ENCODE measurements around the gene GNB1. TPM values are rescaled to one million over a fixed set of nuclear protein-coding genes. Genes with fewer than 3 reads are reported as not detected.
"Not testable (repeated sequence)": the region's sequence is repeated elsewhere in the genome, so short reads cannot be mapped to it uniquely, and the experiment has no call there.

GNB1 gene
- polyA plus RNA-seq, 1 donor: 269 TPM

DNA sequence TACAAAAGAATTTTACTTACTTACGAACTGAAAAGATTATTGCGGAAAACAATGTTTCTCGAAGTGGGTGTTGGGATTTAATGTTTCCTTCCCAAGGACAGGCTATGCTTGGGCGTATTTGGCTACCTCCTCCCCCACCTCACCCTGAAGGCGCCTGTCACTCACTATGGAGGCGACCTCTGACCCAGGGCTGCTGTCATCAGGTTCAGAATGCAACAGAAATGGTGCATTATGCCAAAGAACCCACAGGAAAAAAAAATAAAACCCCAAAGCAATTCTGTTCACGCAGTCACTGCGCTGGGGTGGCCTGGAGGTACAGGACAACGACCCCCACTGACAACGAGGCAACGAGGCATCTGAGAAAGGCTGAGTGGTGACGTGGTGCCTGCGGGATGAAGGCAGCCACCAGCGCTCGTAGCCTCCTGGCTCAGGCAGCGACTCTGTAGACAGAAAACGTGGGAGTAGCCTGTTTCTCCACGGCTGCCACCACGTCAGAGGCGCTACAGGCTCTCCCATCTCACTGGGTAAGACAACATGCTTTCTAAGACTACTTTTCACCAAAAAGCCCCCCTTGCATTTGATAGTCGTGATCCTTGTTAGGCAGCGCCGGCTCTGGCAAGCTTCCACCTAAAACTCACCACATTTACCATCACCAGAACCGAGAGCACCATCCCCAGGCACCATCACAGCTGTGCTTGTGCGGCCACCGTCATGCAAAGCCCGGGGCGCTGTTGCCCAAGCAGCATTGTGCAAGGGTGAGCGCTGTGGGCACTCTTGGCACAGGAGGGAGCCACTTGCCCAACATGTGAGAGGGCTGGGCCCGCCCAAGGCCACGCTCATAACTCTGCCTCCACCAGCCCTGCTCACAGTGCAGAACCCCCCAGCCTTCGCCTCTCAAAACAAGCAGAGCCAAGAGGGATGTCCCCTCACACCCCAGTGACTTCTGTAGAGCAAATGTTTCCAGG, 126.9 kb downstream of the GNB1 start:
- no peak for DNase-seq

DNA sequence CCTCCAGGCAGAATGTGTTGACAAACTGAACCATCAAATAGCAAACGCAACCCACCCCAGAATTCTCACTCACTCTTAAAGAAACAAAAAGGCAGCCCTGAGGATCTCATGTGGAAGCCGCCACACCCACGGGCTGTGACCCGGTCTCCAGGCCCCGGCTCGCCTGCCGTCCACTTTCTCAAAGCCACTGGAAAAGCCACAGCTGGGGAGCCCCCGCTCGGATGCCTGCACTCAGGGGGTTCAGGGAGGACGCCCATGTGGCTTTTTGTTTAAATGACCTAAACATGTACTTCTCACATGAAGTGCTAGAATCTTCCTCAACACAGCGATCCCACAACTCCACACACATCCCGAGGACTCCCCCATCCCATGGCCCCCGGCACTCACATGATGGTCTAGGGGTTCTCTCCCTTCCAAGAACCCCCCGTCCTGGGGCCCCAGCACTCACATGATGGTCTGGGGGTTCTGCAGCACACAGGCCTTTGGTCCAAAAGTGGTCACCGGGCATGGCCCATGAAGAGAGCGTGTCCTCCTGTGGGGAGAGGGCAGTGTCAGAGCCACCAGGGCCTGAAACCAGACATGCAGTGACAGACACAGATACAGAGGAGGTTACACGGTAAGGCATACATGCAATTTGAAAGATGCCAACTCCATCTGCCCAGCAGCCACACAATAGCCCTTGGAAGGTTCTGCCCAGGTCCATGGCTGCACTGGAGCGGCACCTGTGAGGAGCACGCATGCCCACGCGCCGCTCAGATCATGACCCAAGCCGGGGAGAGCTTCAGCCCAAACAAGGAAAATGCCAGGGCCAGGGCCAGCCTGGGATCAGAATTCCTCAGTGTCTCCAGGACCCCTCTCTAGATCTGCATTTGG, 129.1 kb downstream of the GNB1 start:
- no peak for DNase-seq

DNA sequence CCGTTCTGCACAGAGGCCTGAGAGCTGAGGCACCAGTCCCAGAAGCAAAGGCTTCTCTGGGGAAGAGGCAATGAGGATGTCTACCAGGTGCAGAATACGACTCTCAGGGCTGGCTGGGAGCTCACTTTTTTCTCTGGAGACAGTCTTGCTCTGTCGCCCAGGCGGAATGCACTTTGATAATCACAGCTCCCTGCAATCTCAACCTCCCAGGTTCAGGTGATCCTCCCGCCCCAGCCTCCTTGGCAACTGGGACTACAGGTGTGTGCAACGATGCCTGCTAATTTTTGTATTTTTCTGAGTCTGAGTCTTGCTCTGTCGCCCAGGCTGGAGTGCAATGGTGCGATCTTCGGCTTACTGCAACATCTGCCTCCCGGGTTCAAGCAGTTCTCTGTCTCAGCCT, 130.2 kb downstream of the GNB1 start:
- DNase-seq: no peak

DNA sequence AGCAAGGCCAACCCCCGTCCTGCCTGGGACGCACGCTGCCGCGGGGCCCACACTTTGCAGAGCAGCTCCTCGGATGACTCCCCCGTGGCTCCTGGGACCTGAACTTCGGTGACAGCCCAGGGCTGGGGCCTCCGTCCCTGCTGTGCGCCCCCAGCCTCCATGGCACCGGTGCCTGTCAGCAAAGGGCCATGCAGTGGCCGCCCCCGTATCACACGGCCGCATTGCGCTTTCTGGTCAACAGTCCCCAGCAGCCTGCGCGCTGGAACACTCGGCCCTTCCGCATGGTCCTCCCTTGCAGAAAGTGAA, 130.6 kb downstream of the GNB1 start:
- no peak for DNase-seq

DNA sequence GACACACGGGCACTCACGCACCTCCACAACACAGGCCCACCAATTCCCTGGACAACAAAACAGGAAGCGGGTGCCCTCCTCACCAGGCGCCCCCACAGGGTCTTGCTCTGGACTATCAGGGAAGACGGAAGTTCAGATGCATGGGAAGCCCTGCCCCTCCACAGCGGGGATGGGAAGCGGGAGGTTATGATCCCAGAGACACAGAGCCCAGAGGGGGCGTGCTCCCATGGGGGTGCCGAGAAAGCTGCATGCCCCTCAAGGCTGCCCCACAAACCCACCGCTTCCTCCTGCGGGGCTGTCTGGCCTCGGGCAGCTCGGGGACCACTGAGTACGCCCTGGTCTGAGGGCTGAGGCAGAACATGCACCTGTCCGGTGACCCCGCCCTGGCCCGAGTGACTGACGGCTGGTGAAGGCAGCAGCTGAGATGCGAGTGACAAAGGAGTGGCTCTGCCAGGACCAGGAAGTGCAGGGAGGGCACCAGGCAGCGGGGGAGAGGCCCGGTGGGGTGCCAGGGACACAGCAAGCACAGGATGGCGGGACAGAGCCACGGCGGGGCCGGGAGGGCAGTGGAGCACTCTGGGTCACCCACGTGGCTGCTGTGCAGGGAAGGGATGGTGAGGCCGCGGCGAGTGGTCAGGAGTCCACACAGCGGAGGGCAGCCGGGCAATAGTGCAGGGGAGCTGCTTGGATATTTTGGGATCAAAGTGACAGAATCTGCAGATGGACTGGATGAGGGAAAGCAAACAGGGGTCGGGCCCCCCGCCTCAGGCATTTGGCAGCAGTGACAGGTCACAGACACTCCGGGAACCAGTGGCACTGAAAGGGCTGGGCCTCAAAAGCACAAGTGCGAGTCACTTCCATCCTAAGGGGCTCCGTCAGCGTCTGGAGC, 131.2 kb downstream of the GNB1 start:
- DNase-seq: no peak

DNA sequence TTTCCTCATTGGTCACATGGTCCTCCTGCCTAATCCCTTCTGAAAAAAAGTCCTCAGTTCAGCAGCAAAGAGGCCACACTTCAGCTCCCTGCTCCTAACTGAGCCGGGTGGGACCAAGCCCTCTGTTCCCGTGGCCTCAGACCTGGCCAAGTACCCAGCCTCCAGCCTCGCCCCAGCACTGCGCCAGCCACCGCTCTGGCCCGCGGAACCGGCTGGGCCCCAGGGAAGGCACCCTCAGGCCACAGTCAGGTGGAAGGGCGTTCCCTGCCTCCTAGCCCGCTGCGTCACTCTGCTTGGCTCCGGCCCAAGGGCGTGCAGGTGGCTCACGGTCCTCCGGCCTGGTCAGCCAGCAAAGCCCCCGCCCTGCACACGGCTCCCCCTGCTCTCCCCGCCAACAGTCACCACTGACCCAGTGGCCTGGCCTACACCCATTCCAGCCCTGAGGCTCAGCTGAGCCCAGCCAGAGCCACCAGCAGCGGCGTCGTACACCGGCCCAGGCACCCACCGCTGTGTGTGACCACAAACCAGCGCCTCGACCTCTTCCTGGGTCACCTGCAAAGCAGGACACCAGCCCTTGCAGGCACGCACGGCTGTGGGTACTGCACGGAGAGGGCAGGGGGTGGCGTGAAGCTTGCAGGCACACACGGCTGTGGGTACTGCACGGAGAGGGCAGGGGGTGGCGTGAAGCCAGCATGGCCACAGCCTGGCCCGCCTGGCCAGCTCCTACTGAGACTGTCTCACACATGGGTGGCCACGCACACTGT, 132.0 kb downstream of the GNB1 start:
- no peak for DNase-seq

DNA sequence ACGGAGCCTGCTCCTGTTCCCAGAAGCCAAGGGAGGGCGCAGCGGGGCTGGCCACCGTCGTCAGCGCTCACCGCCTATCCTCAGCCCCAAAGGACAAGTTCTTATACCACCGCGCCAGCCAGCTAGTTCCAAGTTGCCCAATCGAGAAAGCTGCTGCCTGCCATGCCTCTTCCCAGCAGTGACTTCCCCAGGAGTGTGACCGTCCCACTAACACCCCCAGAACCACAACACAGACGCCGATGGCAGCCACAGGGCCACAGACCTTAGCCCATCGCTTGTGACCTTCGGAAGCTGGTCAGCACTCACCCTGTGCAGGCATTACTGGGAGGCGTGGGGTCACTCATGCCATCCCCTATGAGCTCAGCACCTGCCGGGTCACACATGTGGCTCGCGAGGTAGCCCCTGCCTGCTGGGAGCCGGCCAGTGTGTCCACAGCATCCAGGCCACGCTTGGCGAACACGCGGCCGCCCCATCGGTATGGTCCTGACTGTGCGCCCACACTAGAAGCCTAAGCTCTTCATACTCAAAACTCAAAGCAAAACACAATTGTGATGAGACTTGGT, 132.7 kb downstream of the GNB1 start:
- no peak for DNase-seq

DNA sequence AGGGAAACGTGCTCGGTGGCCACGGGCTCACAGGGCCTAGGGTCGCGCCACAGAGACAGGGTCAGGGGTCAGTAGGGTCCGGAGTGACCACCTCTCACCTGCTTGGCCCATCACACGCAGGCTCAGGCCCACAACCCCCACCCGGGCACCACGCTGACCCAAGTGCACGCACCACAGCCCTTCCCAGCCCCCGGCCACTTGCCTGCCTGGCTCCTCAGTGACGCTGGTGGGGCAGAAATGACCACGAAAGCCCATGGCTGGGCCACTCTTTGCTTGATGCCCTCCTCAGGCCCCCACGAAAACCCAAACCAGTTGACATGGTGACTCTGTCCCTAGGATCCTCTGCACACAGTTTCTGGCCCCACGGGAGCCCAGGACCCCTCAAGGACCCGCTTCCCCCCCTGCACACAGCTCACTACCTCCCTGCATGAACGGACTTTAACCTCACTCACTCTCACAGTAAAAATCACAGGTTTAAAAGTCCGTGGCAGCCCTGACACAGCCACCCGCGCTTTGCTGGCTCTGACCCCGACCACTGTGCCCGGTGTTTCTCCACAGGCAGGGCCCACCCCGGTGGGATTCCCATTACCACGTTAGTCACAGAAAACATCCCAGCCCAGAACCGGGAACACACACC, 133.3 kb downstream of the GNB1 start:
- DNase-seq: no peak

DNA sequence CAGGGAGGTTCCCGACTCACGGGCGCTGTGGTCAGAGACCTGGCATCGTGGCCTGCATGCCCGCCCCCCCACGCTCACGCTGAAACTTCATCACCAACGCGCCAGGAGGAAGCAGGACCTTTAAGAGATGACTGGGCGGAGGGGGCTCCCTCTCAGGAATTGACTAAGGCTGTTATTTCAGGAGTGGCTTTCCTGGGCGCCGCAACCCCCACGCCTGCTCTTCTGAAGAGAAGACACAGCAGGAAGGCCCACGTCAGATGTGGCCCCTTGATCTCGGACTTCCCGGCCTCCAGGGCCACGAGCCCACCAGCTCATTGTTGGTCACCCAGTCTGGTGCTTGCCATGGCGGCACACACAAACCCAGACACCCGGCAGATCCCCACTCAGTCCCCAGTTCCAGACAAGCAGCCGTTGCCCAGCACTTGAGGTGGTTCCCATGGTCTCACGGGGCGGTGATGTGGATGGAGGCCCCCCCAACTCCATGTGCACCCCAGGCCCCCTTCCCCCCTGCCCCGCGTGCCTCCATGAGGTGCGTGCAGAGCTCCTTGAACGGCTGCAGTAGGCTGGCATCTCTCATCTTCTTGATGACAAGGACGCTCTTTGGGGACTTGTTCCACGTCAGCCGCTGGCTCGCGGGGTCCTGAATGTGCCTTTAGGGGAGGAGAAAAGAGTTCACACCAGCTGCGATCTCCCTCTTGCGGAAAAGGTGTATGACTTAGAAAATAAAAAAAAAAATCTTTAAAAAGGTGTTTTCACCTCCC, 134.0 kb downstream of the GNB1 start:
- DNase-seq: no peak

DNA sequence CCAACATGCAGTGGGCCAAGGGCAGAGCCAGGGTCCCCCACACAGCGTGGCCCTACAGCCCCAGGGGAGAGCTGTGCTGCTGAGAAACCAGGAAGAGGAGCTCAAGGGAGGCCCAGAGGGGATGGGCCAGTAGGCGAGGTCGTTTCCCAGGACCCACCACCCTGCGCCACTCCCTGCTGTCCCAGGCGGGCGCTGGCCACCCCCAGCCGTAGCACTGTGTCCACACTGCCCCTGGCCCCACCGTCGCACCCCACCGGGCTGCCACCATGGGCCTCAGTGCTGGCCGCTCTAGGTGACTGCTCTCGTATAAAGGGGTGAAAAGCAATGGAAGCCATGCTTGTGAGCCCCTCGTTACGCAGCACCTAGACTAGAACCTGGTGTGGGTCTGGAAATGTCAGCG, 135.0 kb downstream of the GNB1 start:
- DNase-seq: no peak

DNA sequence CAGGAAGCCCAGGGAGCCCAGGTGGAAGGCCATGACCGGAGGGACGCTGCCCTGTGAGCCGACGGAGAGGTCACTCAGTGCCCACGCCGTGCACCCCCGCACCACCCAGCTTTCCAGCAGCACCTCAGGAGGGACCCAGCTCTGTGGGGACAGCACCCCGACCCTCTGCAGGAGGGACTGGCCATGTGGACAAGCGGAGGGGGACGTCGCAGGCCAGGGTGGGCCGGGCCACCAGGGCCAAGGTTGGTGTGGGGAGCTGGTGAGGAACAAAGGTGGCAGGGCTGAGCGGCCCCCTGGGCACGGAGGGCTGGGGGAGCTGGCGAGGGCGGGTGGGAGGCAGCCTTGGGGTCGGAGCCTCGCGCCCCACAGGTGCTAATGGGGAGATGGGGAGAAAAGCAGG, 135.5 kb downstream of the GNB1 start:
- DNase-seq: no peak

DNA sequence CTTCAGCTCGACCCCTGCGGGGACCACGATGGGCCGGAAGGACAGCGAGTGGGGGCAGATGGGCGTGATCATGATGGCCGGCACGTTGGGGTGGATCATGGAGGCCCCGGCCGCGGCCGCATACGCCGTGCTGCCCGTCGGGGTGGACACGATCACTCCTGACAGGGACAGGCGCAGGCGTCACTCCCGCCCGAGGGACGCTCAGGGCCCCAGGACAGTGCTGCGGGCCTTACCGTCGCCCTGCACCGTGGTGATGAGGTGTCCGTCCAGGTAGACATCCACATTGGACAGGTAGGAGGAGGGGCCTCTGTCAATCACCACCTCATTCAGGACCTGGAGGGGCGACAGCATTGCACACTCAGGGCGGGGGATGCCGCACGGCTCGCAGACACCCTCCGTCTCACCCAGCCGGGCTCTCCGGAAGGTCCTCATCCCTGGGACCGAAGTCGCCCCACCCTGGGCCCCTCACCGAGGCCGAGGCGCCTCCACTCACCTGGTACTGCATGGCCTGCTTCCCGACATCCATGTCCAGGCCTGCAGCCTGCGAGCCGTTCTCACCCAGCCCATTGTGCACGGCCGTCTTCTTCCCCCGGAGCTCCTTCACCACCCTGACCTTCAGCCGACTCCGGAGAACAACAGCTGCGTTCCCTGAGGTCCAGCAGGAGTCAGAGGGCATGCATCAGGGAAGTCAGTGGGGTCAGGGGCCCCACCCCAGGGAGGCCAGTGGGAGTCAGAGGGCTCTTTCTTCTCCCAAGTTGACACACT, 136.7 kb downstream of the GNB1 start:
- DNase-seq: no peak

DNA sequence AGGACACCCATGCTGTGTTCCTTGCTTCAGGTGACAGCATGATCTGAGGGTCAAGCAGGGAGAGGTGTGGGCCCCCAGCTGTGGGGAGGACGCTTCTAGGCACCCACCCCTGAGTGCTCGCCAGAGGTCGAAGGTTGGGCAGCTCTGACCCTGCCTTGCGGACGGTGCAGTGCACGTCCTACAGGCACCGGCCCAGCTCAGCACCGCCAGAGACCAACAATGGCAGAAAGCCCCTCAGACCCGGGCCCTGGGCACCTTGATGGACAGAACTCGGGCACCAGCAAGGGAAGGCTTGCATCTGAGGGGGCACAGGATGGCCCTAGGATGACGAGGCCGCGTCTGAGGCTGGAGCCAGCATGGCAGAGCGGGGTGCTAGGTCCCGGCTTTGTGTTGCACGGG, 137.3 kb downstream of the GNB1 start:
- no peak for DNase-seq

DNA sequence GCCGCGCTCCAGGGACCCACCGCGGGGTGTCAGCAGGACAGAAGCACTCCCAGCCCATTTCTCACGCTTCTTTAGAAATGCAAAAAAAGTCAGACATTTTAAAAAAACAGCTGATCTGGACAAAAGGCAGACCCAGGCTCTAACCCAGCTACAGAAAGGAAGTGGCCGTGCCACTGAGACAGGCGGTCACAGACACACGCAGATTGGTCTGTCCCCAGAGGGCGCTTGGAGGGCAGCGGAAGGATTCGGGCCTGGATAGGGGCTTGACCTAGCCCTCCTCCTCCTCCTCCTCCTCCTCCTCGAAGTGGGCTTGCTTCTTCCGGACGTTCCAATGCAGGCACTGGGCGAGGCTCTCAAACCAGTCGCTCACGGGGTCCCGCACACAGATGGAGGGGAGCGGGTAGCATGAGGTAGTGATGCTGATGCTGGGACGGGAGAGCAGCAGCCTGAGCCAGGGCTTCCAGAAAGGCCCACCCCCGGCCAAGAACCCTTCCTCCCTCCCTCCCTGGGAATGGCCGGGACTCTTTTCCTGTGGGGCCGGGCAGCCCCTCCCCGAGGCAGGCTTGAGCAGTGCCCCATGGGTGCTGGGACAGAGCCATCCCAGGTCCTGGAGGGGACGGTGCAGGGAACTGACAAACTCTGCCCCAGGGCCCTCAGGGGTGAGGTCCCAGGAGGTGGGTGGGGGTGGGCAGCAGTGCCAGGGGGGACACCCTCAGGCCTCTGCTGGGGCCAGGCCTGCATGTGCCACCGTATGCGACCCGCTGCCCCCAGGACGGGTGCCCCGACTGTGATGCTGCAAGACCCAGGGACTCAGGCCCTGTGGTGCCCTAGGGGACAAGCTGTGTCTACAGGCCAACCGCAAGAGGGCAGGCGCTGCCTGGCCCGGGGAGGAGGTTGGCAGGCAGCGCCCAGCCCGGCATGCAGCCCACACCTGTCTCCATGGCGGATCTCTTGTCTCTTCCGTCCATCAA, 138.0 kb downstream of the GNB1 start:
- no peak for DNase-seq

DNA sequence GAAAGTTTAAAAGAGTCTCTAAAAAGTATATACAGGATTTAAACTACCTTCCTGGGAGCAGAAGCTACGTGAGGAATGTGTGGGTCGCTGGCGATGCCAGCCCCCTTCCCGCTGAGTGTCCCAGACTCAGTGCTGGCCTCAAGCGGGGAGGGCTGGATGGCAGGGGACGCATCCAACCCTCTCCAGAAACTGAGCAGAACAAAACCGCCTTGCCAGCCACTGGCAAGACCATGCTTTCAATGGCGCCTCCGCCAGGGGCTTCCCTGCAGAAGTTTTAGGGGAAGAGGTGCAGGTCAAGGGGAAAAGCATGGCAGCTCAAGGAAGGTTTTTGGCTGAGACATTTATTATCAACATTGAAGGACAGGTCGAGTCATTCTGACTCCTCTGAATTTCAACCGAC, 138.7 kb downstream of the GNB1 start:
- no peak for DNase-seq

DNA sequence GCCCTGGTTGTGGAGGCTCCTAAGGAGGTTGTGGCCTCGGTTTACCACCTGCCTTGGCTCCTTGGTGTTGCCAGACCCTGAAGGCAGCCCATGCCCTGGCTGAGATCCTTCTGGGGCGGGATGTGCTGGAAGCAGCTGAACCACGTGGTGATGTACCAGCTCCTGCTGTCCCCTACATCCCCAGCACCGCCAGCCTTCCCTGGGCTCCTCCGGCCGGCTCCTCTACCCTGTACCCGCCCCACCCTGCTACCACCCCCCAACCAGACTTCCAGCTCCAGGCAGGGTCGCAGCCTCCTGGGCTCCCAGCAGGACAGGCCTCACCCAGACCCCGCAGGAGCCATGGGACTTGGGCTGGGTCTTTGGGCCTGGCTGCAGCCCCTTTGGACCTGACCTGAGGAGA, 140.9 kb downstream of the GNB1 start:
- not testable (repeated sequence) for DNase-seq

DNA sequence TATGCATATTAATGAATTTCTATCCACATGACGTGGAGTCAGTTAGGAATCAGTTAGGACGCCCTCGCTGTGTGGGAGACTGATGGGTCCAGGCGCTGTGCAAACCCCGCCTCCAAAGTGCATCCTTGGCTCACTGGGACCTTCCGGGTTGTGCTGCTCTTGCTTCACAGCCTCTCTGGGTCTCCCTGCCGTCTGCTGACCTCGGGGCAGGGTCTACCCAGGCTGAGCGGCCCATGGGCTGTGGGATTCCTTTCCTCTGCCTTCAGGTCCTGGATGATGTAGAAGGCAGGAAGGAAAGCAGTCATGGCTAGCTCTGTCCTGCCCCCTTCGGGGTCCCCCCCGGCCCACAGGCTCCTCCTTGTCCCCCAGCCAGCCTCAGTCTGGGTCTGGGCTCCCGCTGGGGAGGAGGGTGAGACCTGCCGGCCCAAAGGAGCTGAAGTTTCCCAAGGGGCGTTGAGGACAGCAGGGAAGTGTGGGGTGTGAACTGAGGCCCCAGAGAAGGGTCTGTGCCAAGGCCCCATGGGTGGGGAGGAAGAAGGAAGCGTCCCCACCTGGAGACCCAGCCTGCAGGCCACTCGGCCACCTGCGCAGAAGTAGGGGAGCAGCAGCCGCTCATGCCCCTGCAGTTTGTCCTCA, 142.1 kb downstream of the GNB1 start:
- DNase-seq: no peak

Measured in left kidney (tissue), 2 donors.